ENCODE measurements around the gene TRIM8.

- TF ChIP-seq CTCF (IDR thresholded peaks at IDR 0.05) (no peak), ZFX (IDR thresholded peaks at IDR 0.05; ENCODE audit: borderline replicate concordance) (no peak)
Measured at GRCh38 chr10:102613785-102614184, 30.5 kb upstream of the TRIM8 start.
